SK-N-SH (cell line): ENCODE results near the gene FUT4. TPM values are rescaled to one million over a fixed set of nuclear protein-coding genes. Genes with fewer than 3 reads are reported as not detected.

ENCODE experiments used
- CTCF ChIA-PET: fragments of 300-600, 350-600 bp; formaldehyde crosslinking; extraction: SDS; loops from one replicate; lab custom pipeline; 2021; lab: Yijun Ruan, JAX
- POLR2A ChIA-PET: fragments of 350-600 bp; sonication (Branson Sonifier 250); formaldehyde crosslinking; extraction: SDS; loops from one replicate; lab custom pipeline; 2020; ENCODE audit warnings: antibody characterized with exemption, inconsistent platforms; lab: Yijun Ruan, JAX
- DNase-seq: peaks from one replicate; pipeline ENCODE4 v3.0.0; 2012
- H2AFZ ChIP-seq: fragments of 200-600 bp; sonication (generic); 2 replicates; pipeline ENCODE4 v1.8.1; 2016; ENCODE audit warnings: antibody characterized with exemption, mild to moderate bottlenecking, low read depth
- H3F3A ChIP-seq: fragments of 200-600 bp; sonication (generic); replicated peaks from 2 replicates; pipeline ENCODE3; 2016; ENCODE audit warnings: antibody characterized with exemption, mild to moderate bottlenecking; ENCODE audit not compliant: insufficient read depth
- H3K27ac ChIP-seq, 2 experiments: fragments of 200-500 bp in 1 of 2; fragments of 200-600 bp in 1 of 2; sonication (Bioruptor generic) in 1 of 2; sonication (generic), shearing (Covaris generic) in 1 of 2; 2 replicates each; pipeline versions ENCODE4 v1.5.1 to v1.6.1; 2014 to 2016; ENCODE audit warnings: low read depth in 2 of 2, inconsistent platforms in 1 of 2, low read length in 1 of 2, mild to moderate bottlenecking in 1 of 2, mixed read lengths in 1 of 2
- H3K27me3 ChIP-seq: fragments of 200-600 bp; sonication (generic), shearing (Covaris generic); 2 replicates; pipeline ENCODE4 v1.6.1; 2016; ENCODE audit warnings: mixed run types; ENCODE audit not compliant: insufficient read depth
- H3K36me3 ChIP-seq, 2 experiments: fragments of 200-500 bp in 1 of 2; fragments of 200-600 bp in 1 of 2; sonication (Bioruptor generic) in 1 of 2; sonication (generic) in 1 of 2; replicated peaks in 1 of 2; 2 replicates each; pipeline versions ENCODE3 to v1.5.1; 2014 to 2016; ENCODE audit warnings: low read length in 1 of 2, mild to moderate bottlenecking in 1 of 2; ENCODE audit not compliant: insufficient read depth in 2 of 2, control insufficient read depth in 1 of 2
- H3K4me1 ChIP-seq, 2 experiments: fragments of 200-500 bp in 1 of 2; fragments of 200-600 bp in 1 of 2; sonication (Bioruptor generic) in 1 of 2; sonication (generic), shearing (Covaris generic) in 1 of 2; 2 replicates each; pipeline versions ENCODE4 v1.5.1 to v1.6.1; 2014 to 2016; ENCODE audit warnings: low read depth in 1 of 2, low read length in 1 of 2, mixed run types in 1 of 2; ENCODE audit not compliant: insufficient read depth in 2 of 2, control insufficient read depth in 1 of 2
- H3K4me2 ChIP-seq: fragments of 200-600 bp; sonication (generic), shearing (Covaris generic); 2 replicates; pipeline ENCODE4 v1.6.1; 2017; ENCODE audit warnings: mixed run types
- H3K4me3 ChIP-seq, 2 experiments: fragments of 200-500 bp in 1 of 2; fragments of 200-600 bp in 1 of 2; sonication (Bioruptor generic) in 1 of 2; sonication (generic), shearing (Covaris generic) in 1 of 2; 2 replicates each; pipeline versions ENCODE4 v1.5.1 to v1.8.1; 2014 to 2016; ENCODE audit warnings: low read depth in 2 of 2, inconsistent platforms in 1 of 2, low read length in 1 of 2, mild to moderate bottlenecking in 1 of 2, mixed read lengths in 1 of 2, moderate library complexity in 1 of 2
- H3K79me2 ChIP-seq: fragments of 200-600 bp; sonication (generic); 2 replicates; pipeline ENCODE4 v1.8.1; 2017; ENCODE audit warnings: mild to moderate bottlenecking; ENCODE audit not compliant: insufficient read depth
- H3K9ac ChIP-seq: fragments of 200-600 bp; sonication (generic); 2 replicates; pipeline ENCODE4 v1.6.1; 2017; ENCODE audit warnings: mixed run types
- H3K9me2 ChIP-seq: fragments of 200-600 bp; sonication (generic); 2 replicates; pipeline ENCODE4 v1.6.1; 2017; ENCODE audit warnings: mixed run types
- H3K9me3 ChIP-seq: fragments of 200-600 bp; sonication (generic); 2 replicates; pipeline ENCODE4 v1.6.1; 2017; ENCODE audit warnings: mixed run types, mild to moderate bottlenecking, moderate library complexity
- H4K20me1 ChIP-seq: fragments of 200-600 bp; sonication (generic); 2 replicates; pipeline ENCODE4 v1.6.1; 2017; ENCODE audit warnings: mild to moderate bottlenecking, mixed run types; ENCODE audit not compliant: insufficient read depth
- CTCF ChIP-seq: fragments of 200-600 bp; sonication (generic); IDR thresholded peaks from 2 replicates; pipeline ENCODE4 v1.6.1; 2017; ENCODE audit warnings: antibody characterized with exemption, mild to moderate bottlenecking, moderate library complexity
- ELF1 ChIP-seq: IDR thresholded peaks from 2 replicates; pipeline ENCODE4 v1.4.0; 2012
- GATA2 ChIP-seq: sonication (generic); formaldehyde crosslinking; IDR thresholded peaks from 2 replicates; pipeline ENCODE4 v1.5.0; 2020; ENCODE audit warnings: mild to moderate bottlenecking, missing genetic modification reagents
- MEF2A ChIP-seq: IDR thresholded peaks from 2 replicates; pipeline ENCODE4 v1.4.0; 2012; ENCODE audit warnings: low read depth, borderline replicate concordance
- MXI1 ChIP-seq: IDR thresholded peaks from 2 replicates; pipeline ENCODE4 v1.6.1; 2012; ENCODE audit warnings: mild to moderate bottlenecking, low read depth, low read length, improper control_type of control experiment
- NRF1 ChIP-seq: IDR thresholded peaks from 2 replicates; pipeline ENCODE4 v1.6.1; 2012; ENCODE audit warnings: low read depth, mild to moderate bottlenecking, low read length
- PBX3 ChIP-seq: IDR thresholded peaks from 2 replicates; pipeline ENCODE4; 2012
- POLR2AphosphoS5 ChIP-seq: IDR thresholded peaks from 2 replicates; pipeline ENCODE4 v1.6.1; 2012; ENCODE audit warnings: low read depth, low read length
- RAD21 ChIP-seq: IDR thresholded peaks from 2 replicates; pipeline ENCODE4 v1.6.1; 2012; ENCODE audit warnings: mild to moderate bottlenecking, low read length
- RCOR1 ChIP-seq: fragments of 150-350 bp; IDR thresholded peaks from 2 replicates; pipeline ENCODE4 v1.6.1; 2017; ENCODE audit warnings: antibody characterized with exemption, low read length
- SIN3A ChIP-seq: IDR thresholded peaks from 2 replicates; pipeline ENCODE4 v1.6.1; 2012; ENCODE audit warnings: low read depth, mild to moderate bottlenecking, low read length, moderate library complexity, borderline replicate concordance
- SMC3 ChIP-seq: IDR thresholded peaks from 2 replicates; pipeline ENCODE4 v1.6.1; 2012; ENCODE audit warnings: low read depth, low read length, improper control_type of control experiment
- TCF12 ChIP-seq: IDR thresholded peaks from 2 replicates; pipeline ENCODE4 v1.4.0; 2012
- TEAD4 ChIP-seq: IDR thresholded peaks from 2 replicates; pipeline ENCODE4 v1.4.0; 2012; ENCODE audit warnings: mild to moderate bottlenecking, borderline replicate concordance; ENCODE audit not compliant: insufficient read depth
- USF1 ChIP-seq: IDR thresholded peaks from 2 replicates; pipeline ENCODE4 v1.4.0; 2012; ENCODE audit warnings: low read depth, borderline replicate concordance
- WGBS: methylation state at CpG from one replicate; pipeline ENCODE4 v1.1.6; 2017; ENCODE audit warnings: low lambda C conversion rate; 5-methylcytosine and 5-hydroxymethylcytosine counted together
- polyA plus RNA-seq, 3 experiments: library from polyadenylated mRNA; depleted of rRNA; stranded (reverse); fragments of >200 nt; gene quantifications; 2 replicates each; pipeline ENCODE4 v1.2.3, GENCODE V29; 2012
- TF ChIP-seq, protein P1 (sequence below): IDR thresholded peaks from 2 replicates; pipeline ENCODE4 v1.4.0; 2012; ENCODE audit warnings: low read depth
- TF ChIP-seq, protein P2 (sequence below): IDR thresholded peaks from 2 replicates; pipeline ENCODE4 v1.4.0; 2012; ENCODE audit warnings: low read depth, borderline replicate concordance

Gene FUT4
- polyA plus RNA-seq, 1 of the 3 experiments (the other 2 are of a cell fraction) = 1.9 TPM

DNA sequence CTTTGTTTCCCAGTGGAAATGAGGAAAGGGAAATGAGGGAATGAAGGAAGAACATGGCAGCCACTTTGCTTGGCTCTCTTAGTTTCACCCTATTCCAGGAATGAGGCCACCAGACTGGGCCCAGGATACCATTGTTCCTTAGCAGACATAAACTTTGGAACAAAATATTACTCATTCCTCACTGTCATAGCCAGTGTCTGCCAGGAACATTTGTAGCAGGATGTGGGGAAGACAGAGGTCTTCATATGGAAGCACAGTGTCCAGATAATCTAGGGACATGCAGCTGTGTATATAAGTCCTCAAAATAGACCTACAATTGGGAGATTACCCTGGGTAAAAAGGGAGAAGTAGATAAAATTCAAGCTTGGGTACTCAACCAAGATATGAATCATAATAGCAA is 15.2 kb upstream of the FUT4 start:
- no peaks in the 10 kb centered on the region for H3K9me3 ChIP-seq
- H4K20me1 ChIP-seq = no peaks in the 10 kb centered on the region
- H3K4me1 ChIP-seq = peaks cover 0 to 10% of the 10 kb centered on the region in 2 experiments; a peak in 2 of 4 replicates
- POLR2A ChIA-PET = no interaction called here
- no peak for TF ChIP-seq PBX3
- no peak for TF ChIP-seq CTCF
- no peak for TF ChIP-seq NRF1
- no peak for TF ChIP-seq MEF2A
- TF ChIP-seq TCF12 = no peak
- no peak for TF ChIP-seq SIN3A
- no peak for TF ChIP-seq MXI1
- no peak for TF ChIP-seq USF1
- TF ChIP-seq, protein P1, sequence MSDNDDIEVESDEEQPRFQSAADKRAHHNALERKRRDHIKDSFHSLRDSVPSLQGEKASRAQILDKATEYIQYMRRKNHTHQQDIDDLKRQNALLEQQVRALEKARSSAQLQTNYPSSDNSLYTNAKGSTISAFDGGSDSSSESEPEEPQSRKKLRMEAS = no peak
- no peak for TF ChIP-seq RAD21
- no peak for TF ChIP-seq ELF1
- H2AFZ ChIP-seq = no peak overlapping the region
- no peaks in the 10 kb centered on the region for H3K9me2 ChIP-seq
- no peak overlapping the region for H3K9ac ChIP-seq
- H3K4me3 ChIP-seq = no peak overlapping the region
- DNase-seq = no peak
- H3K27me3 ChIP-seq = no peaks in the 10 kb centered on the region
- CTCF ChIA-PET = interaction anchor here (0.7 to 2.2 kb wide), 2 partner anchors 9 to 17 kb away, joined by 3 to 7 read pairs; partner anchors contain the start of gene C11orf97
- no peaks in the 10 kb centered on the region for H3K79me2 ChIP-seq
- no peaks in the 10 kb centered on the region for H3F3A ChIP-seq
- H3K27ac ChIP-seq = no peak overlapping the region
- no peak overlapping the region for H3K4me2 ChIP-seq
- no peaks in the 10 kb centered on the region for H3K36me3 ChIP-seq

DNA sequence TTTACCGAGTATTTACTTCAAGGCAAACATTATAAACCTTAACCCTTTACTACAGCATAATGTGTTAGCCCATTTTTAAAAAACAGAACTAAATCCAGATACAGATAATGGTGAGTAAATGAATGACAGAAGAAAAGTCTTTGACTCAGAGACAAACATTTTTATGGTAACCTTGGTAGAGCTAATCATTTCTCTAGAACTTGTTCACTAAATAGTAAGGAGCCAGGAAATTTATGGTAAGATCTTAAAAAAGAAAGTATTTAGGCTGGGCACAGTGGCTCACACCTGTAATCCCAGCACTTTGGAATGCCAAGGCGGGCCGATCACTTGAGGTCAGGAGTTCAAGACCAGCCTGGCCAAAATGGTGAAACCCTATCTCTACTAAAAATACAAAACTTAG is 11.5 kb upstream of the FUT4 start:
- DNase-seq = no peak
- Histone ChIP-seq H3K4me2 (no peak overlapping the region), H4K20me1 (no peaks in the 10 kb centered on the region), H3K9me3 (no peaks in the 10 kb centered on the region), H3K9ac (no peak overlapping the region), H3K79me2 (no peaks in the 10 kb centered on the region), H2AFZ (no peak overlapping the region), H3K27ac (no peak overlapping the region), H3F3A (no peaks in the 10 kb centered on the region), H3K4me3 (no peak overlapping the region), H3K4me1 (no peaks in the 10 kb centered on the region), H3K27me3 (no peaks in the 10 kb centered on the region), H3K9me2 (no peaks in the 10 kb centered on the region), H3K36me3 (no peaks in the 10 kb centered on the region)
- CTCF ChIA-PET = no interaction called here
- WGBS = 91% methylated on average over 3 of the region's 3 CpGs
- POLR2A ChIA-PET = no interaction called here
- no peak for TF ChIP-seq PBX3
- TF ChIP-seq, protein P2, sequence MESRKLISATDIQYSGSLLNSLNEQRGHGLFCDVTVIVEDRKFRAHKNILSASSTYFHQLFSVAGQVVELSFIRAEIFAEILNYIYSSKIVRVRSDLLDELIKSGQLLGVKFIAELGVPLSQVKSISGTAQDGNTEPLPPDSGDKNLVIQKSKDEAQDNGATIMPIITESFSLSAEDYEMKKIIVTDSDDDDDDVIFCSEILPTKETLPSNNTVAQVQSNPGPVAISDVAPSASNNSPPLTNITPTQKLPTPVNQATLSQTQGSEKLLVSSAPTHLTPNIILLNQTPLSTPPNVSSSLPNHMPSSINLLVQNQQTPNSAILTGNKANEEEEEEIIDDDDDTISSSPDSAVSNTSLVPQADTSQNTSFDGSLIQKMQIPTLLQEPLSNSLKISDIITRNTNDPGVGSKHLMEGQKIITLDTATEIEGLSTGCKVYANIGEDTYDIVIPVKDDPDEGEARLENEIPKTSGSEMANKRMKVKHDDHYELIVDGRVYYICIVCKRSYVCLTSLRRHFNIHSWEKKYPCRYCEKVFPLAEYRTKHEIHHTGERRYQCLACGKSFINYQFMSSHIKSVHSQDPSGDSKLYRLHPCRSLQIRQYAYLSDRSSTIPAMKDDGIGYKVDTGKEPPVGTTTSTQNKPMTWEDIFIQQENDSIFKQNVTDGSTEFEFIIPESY = no peak
- TF ChIP-seq POLR2AphosphoS5 = no peak
- no peak for TF ChIP-seq TEAD4
- TF ChIP-seq RAD21 = no peak
- no peak for TF ChIP-seq CTCF
- TF ChIP-seq RCOR1 = no peak
- no peak for TF ChIP-seq GATA2 (CRISPR knock-in tag)
- no peak for TF ChIP-seq SIN3A
- TF ChIP-seq, protein P1 = no peak
- TF ChIP-seq SMC3 = no peak
